NB4 (cell line): ENCODE data around the gene ITGB4.

Experiments
- DNase-seq: peaks from one replicate; pipeline ENCODE4 v3.0.0; 2010; ENCODE audit warnings: low read depth
- H3K4me3 ChIP-seq: one replicate; pipeline ENCODE4 v1.5.1; 2011; ENCODE audit warnings: mild to moderate bottlenecking, low read depth, low read length, moderate library complexity
- CTCF ChIP-seq: IDR thresholded peaks from one replicate; pipeline ENCODE4 v1.5.1; 2012; ENCODE audit warnings: low read depth, low read length
- MAX ChIP-seq: IDR thresholded peaks from 2 replicates; pipeline ENCODE4 v1.6.1; 2011; ENCODE audit warnings: low read depth, low read length
- MYC ChIP-seq: IDR thresholded peaks from 2 replicates; pipeline ENCODE4 v1.6.1; 2011; ENCODE audit warnings: low read depth, low read length
- POLR2A ChIP-seq: IDR thresholded peaks from 2 replicates; pipeline ENCODE4 v1.6.1; 2011; ENCODE audit warnings: mild to moderate bottlenecking; ENCODE audit not compliant: insufficient read length; ENCODE audit errors: extremely low read depth

ITGB4 gene

DNA sequence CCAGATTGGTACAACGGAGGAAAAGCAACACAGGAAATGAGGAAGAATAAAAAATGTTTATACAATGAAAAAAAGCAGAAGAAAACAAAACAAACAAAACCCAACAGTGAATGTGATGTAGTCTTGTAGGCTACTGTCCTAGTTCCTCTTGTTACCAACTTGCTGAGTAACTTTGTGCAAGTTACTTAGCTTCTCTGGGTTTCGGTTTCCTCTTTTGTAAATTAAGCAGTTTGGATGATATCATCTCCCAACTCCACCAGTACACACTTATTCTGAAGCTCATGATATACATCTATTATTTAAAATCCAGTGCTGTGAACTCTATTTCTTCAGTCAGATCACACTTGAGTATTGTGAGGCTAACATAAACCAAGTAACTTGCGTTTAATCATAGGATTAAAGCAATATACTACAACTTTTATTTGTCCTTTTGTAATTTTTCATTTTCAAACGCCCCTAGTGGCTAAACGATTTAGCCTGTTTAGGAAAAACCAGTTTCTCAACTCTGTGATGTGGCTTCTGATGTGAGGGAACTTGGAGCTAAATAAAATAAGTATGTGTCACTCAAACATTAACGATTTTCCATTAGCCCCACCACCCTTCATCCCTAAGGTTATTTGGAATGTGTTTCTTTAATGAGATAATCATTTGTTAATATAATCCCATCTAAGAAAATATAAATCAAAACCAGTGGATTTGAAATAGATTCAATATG lies 62.0 kb downstream of the ITGB4 start:
- TF ChIP-seq POLR2A (no peak), MYC (0 out of 2 replicates have a peak, but pooled peaks have one; percentile 18), MAX (no peak), CTCF (peak; percentile 60)
- peak overlapping the region; percentile 46 for H3K4me3 ChIP-seq
- DNase-seq = peak; percentile 84

GRCh38 chr17:75783803-75784472 lies 62.7 kb downstream of the ITGB4 start:
- peak overlapping the region; percentile 74 for H3K4me3 ChIP-seq
- no peak for DNase-seq
- TF ChIP-seq CTCF (no peak), MAX (no peak)

DNA sequence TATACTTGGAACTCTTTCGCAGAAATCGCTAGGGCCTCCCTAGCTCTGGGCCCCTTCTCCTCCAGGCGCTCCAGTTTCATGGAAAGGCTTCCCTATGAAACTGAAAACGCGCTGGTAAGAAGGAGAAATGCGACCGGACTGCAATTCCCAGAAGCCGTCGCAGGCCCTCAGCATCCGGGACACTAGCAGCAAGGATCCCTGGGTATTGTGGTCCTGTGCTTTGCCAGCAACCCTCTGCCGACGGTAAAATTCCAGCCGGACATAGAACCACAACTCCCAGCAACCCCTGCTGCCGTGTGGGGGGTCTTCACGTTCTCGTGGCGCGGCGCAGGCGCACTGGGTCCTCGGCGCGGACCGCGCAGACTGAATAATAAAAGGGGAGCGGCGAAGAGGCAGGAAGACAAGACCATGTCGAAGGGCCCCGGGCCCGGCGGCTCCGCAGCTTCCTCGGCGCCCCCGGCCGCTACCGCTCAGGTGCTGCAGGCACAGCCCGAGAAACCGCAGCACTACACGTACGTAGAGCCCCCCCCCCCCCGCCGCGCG lies 63.3 kb downstream of the ITGB4 start, which contains the start of gene UNK:
UNK (plus strand) TSS at position 334 of the 543 bp plus-strand sequence; CDS start at position 409, 75 bp downstream.
- peak within 1 kb of the TSS; percentile 82 for H3K4me3 ChIP-seq
- DNase-seq = peak; percentile 99
- TF ChIP-seq MAX (no peak), MYC (peak; percentile 68; the same call in 1 of the 2 replicates), POLR2A (no peak), CTCF (no peak)

DNA sequence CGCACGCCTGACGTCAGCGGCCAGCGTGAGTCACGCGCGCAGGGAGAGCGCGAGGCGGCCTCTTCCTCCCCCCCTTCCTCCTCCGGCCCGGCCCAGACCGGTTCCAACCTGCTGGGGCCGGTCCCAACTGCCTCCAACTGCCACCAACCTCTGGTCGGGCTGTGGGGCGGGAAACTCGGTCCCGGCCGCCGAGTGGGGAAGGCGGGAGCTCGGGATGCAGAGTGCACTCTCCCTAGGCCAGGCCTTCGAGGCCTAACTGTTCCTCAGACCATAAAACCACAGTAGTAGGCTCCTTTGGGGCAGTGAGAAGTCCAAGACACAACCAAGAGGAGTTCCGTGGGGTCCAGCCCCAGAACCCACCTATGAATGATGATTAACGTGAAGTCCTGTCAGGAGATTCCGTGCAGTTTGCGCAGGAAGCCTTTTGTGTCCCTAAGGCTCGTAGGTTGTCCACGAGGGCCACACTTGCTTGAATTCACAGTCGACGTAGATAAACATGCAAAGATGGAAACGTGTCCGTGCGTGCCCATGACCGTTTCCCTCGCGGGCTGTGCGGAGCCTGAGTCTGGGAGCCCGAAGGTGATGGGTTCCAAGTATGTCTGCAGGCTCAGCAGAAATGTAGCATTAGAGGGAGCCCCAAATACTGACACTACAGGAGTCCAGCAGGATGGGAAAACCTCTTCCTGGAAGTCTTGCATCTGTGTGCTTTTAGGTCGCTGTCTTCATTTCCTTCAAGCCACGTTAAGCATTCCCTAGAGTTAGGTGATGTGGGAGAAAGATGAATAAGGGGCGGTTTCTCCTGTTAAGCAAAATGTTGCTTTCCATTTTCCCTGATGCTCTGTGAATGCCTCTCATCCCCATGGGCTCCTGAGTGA lies 64.0 kb downstream of the ITGB4 start:
- peak; percentile 95 for DNase-seq
- H3K4me3 ChIP-seq = peak overlapping the region; percentile 82
- TF ChIP-seq MAX (peak; percentile 64), MYC (no peak), POLR2A (peak; percentile 46)

GRCh38 chr17:75791254-75791653 lies 70.0 kb downstream of the ITGB4 start:
- no peak overlapping the region for H3K4me3 ChIP-seq
- DNase-seq = no peak
- TF ChIP-seq MYC (no peak), MAX (no peak), CTCF (no peak), POLR2A (no peak)
